ENCODE results near the gene FMN1. TPM values are rescaled to one million over a fixed set of nuclear protein-coding genes. Genes with fewer than 3 reads are reported as not detected.

The FMN1 gene
- total RNA-seq, 1 donor from 2014 or later, result 1.6 TPM

DNA sequence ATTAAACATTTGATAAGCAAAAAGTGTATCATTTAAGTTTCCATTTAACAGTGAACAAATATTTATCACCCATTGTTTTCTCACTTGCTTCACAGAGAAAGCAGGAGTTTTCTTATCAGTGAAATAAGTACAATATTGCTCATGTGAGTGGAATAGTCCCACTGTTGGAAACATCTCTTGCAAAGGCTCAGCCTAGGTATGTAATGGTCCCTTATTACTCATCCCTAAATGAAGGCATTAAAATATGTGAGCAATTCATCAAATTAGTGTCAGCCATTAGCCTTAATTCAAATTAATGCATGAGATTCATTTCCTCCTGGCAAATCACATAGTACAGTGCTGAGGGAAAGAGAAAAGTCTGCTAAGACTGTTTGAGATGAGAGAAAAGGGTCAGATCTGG lies 9.6 kb upstream of the FMN1 start:
- TF ChIP-seq CTCF (IDR thresholded peaks at IDR 0.05; ENCODE audit: unreplicated experiment), result no peak
- no peaks in the 10 kb centered on the region for H3K9me3 Mint-ChIP-seq
- H3K27ac Mint-ChIP-seq, result no peak overlapping the region
- no peaks in the 10 kb centered on the region for H3K36me3 Mint-ChIP-seq
- no peak overlapping the region for H3K4me3 Mint-ChIP-seq
- H3K27me3 Mint-ChIP-seq (ENCODE audit: low read depth), result peaks cover 12% of the 10 kb centered on the region
- H3K4me1 Mint-ChIP-seq, result peaks cover 23% of the 10 kb centered on the region
- no peak for DNase-seq (ENCODE audit: low spot score in 2 of 2, unreplicated experiment in 2 of 2)

GRCh38 chr15:33201491-33202231 lies 7.1 kb upstream of the FMN1 start:
- peaks cover 12% of the 10 kb centered on the region for H3K27me3 Mint-ChIP-seq (ENCODE audit: low read depth)
- H3K9me3 Mint-ChIP-seq, result no peaks in the 10 kb centered on the region
- H3K27ac Mint-ChIP-seq, result no peak overlapping the region
- TF ChIP-seq CTCF (IDR thresholded peaks at IDR 0.05; ENCODE audit: unreplicated experiment), result no peak
- no peak for DNase-seq (ENCODE audit: low spot score in 2 of 2, unreplicated experiment in 2 of 2)
- H3K4me1 Mint-ChIP-seq, result peaks cover 23% of the 10 kb centered on the region
- no peak overlapping the region for H3K4me3 Mint-ChIP-seq
- no peaks in the 10 kb centered on the region for H3K36me3 Mint-ChIP-seq

GRCh38 chr15:33200903-33201302 lies 6.4 kb upstream of the FMN1 start:
- TF ChIP-seq CTCF (IDR thresholded peaks at IDR 0.05; ENCODE audit: unreplicated experiment), result no peak
- Mint-ChIP-seq H3K36me3 (no peaks in the 10 kb centered on the region), H3K27ac (no peak overlapping the region), H3K4me1 (peaks cover 23% of the 10 kb centered on the region), H3K27me3 (ENCODE audit: low read depth) (peaks cover 18% of the 10 kb centered on the region), H3K9me3 (no peaks in the 10 kb centered on the region), H3K4me3 (no peak overlapping the region)
- DNase-seq (ENCODE audit: low spot score in 2 of 2, unreplicated experiment in 2 of 2), result no peak

DNA sequence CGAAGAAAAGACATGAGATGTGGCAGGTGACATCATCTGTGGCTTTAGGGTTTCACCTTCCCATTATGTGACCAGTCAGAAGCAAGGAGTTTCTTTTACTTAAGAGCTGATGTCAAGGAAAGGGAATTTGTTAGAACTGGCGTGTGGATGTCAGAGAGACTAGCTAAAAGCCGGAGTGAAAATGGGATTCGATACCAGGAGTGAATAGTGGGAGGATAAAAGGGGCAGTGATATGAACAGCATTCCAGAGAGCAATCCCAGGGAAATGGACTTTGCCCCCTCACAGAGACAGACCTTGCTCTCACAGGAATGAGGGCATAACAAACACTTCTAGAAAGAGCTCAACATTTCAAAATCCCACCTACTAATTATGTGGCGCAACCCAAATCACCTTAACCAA lies 5.9 kb upstream of the FMN1 start:
- Mint-ChIP-seq H3K4me1 (peaks cover 23% of the 10 kb centered on the region), H3K4me3 (no peak overlapping the region)

GRCh38 chr15:33198541-33198940 lies 4.0 kb upstream of the FMN1 start:
- no peak for DNase-seq (ENCODE audit: low spot score in 2 of 2, unreplicated experiment in 2 of 2)
- TF ChIP-seq CTCF (IDR thresholded peaks at IDR 0.05; ENCODE audit: unreplicated experiment), result no peak
- H3K27ac Mint-ChIP-seq, result no peak overlapping the region

More for the DNA sequence above, 5.9 kb upstream of the FMN1 start:
- H3K36me3 Mint-ChIP-seq, result no peaks in the 10 kb centered on the region
- no peak overlapping the region for H3K27ac Mint-ChIP-seq
- no peak for DNase-seq (ENCODE audit: low spot score in 2 of 2, unreplicated experiment in 2 of 2)
- TF ChIP-seq CTCF (IDR thresholded peaks at IDR 0.05; ENCODE audit: unreplicated experiment), result no peak
- H3K9me3 Mint-ChIP-seq, result no peaks in the 10 kb centered on the region
- H3K27me3 Mint-ChIP-seq (ENCODE audit: low read depth), result peaks cover 18% of the 10 kb centered on the region

More at GRCh38 chr15:33198541-33198940, 4.0 kb upstream of the FMN1 start:
- no peak overlapping the region for H3K4me3 Mint-ChIP-seq
- no peaks in the 10 kb centered on the region for H3K9me3 Mint-ChIP-seq
- H3K27me3 Mint-ChIP-seq (ENCODE audit: low read depth), result peaks cover 27% of the 10 kb centered on the region
- H3K36me3 Mint-ChIP-seq, result no peaks in the 10 kb centered on the region
- H3K4me1 Mint-ChIP-seq, result peaks cover 25% of the 10 kb centered on the region

All from mesothelial cell of epicardium (in vitro differentiated cells).